GM18519 (cell line): Measurements from ENCODE around the gene CBLB.
A peak's percentile ranks its signal among the peaks of the same experiment; 100 is the strongest.

ENCODE experiments used
- ATAC-seq: cut with Tn5 transposase; IDR thresholded peaks from one replicate; pipeline ENCODE4 v1.9.1; 2021; ENCODE audit warnings: mild to moderate bottlenecking, moderate library complexity; ENCODE audit not compliant: unreplicated experiment, low FRiP score

Gene CBLB

DNA sequence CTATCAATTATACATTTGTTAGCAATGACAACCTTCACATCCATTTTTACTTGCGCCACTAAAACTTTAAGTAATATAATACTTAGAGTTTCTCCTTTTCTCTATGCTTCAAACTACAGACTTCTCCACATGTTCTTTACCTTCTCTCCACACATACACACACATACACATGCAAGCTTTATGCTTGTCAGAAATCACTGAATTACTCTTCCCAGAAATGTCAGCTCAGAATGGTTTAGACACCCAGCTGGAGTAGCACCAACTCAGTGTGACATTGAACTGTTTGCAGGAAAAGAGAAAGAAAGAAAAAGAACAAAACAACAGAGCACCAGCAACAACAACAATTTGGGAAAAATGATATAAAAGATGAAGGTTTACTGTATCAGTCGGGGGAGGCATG lies 20.9 kb downstream of the CBLB start:
- no peak for ATAC-seq

DNA sequence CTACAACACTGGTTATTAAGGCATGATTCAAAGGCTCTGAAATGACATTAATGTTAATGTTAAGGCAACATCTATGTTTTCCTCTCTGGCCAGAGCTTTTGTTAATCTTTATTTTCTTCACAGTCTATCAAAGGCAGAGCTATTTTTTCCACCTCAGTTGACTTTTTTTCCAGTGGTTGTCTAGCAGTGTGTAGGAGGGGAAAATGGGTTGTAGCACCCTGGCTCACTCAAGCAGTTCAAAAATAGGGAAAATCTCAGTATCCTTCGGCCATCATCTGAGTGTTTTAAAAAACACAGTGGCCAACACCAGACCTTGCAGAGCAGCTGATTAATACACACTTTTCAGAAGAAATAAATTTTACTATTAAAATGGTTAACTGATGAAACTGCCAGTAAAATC lies 21.4 kb downstream of the CBLB start:
- ATAC-seq = no peak

GRCh38 chr3:105846809-105847208 lies 22.0 kb downstream of the CBLB start:
- no peak for ATAC-seq

GRCh38 chr3:105845488-105845887 lies 23.3 kb downstream of the CBLB start:
- ATAC-seq = no peak

- ATAC-seq = no peak
These were observed 24.1 kb downstream of the CBLB start for GRCh38 chr3:105844704-105845103.

- no peak for ATAC-seq
These were observed 24.8 kb downstream of the CBLB start for GRCh38 chr3:105843994-105844393.

DNA sequence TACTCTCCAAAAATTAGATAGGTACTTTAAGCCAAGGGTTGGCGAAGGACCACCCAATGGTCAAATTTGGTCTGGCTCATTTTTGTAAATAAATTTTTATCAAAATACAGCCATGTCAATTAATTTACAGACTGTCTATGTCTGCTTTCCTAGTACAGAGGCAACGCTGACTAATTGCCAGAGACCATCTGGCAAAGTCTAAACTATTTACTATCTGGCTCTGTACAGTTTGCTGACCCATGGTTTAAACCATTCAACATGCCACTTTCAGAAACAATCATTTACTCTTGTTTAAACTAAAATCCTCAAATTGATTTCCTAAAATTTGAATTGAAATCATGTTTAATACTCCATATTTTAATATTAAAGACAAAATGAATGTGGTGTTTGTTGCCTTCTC lies 25.9 kb downstream of the CBLB start:
- ATAC-seq = no peak

- ATAC-seq = no peak
These were observed 26.4 kb downstream of the CBLB start for GRCh38 chr3:105842449-105842848.

DNA sequence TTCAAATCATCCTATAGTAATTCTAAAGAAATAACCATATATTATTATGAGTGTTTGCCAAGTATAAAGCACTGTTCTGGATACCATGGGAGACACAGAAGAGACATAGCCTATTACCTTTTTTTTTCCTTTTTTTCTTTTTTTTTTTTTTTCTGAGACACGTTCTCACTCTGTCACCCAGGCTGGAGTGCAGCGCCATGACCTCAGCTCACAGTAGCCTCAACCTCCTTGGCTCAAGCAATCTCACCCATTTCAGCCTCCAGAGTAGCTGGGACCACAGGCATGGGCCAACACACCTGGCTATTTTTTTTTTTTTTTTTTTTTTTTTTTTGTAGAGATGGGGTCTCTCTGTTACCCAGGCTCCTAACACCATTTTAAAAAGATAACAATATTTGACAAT lies 30.9 kb downstream of the CBLB start:
- no peak for ATAC-seq

GRCh38 chr3:105837143-105837740 lies 31.6 kb downstream of the CBLB start:
- ATAC-seq = peak; percentile 95

- peak; percentile 32 for ATAC-seq
These were observed 32.3 kb downstream of the CBLB start for GRCh38 chr3:105836533-105836932.

DNA sequence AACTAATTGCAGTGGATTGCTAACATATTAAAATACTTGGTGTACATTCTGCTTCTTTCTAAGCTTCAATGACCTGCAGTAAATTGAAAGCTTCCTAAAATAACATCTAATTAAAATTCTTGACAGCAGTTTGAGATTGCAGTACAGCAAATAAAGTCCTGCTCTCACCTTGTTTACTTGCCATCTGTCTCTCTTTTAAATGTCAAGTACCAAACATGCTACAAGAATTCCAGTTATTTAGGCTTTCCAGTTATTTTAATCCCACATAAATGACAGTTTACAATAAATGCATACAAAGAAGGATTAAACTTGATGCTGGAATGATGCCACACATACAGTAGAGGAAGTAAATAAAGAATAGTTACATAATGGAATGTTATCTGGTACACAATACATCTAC lies 33.2 kb downstream of the CBLB start:
- ATAC-seq = no peak

DNA sequence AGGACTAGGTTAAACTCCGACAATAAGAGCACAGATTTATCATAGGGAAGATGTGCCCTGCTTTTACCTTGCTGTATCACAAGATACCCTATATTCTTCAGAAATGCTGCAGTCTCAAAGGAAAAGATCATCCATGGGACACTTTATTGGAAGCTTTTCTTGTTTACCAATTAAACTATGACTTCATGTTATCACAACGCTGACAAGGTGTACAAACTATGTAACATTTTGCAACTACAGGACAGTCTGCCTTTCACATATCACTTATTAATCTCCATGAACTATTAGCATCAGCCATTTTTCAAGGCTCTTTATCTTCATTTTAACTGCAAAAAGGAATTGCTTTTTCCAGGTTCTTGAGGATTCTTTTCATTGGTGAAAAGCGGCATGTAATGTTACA lies 34.0 kb downstream of the CBLB start:
- ATAC-seq = no peak

GRCh38 chr3:105832644-105833043 lies 36.2 kb downstream of the CBLB start:
- ATAC-seq = no peak

DNA sequence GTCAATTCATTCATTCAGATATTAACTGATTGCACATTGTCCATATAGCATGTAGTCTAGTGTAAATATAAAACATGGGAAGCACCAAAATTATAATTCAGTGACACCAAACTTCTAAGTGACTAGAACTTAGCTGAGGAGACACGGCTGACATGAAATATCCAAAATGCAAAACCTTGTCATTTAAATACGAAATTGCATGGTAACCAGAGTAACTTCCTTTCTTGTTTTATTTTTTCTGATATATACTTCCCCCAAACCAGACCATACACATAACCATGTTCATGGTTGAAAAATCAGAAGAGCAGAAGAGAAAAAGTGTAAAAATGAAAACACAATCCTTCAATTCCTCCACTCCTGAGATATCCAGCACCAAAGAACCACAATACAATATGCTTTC lies 38.0 kb downstream of the CBLB start:
- no peak for ATAC-seq

- no peak for ATAC-seq
These were observed 38.8 kb downstream of the CBLB start for GRCh38 chr3:105829871-105830622.

- ATAC-seq = no peak
These were observed 39.6 kb downstream of the CBLB start for GRCh38 chr3:105829229-105829628.

DNA sequence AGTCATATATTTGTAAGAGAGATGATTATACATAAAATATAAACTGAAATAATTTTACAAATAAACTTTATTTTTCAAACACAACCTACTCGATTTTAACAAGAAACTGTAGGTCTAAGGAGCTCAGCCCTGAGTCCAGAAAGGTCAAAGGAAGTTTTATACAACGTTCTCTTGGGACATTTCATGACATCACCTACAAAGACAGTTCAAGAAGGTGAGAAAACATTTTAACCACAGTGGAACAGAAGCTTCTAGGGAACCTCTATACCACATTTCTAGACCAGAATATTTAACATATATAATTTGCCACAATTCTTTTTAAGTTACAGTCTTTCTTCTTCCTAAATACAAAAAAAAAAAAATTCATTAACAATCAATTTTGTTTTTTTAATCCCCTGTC lies 40.1 kb downstream of the CBLB start:
- no peak for ATAC-seq

- no peak for ATAC-seq
These were observed 40.9 kb downstream of the CBLB start for GRCh38 chr3:105827959-105828358.

DNA sequence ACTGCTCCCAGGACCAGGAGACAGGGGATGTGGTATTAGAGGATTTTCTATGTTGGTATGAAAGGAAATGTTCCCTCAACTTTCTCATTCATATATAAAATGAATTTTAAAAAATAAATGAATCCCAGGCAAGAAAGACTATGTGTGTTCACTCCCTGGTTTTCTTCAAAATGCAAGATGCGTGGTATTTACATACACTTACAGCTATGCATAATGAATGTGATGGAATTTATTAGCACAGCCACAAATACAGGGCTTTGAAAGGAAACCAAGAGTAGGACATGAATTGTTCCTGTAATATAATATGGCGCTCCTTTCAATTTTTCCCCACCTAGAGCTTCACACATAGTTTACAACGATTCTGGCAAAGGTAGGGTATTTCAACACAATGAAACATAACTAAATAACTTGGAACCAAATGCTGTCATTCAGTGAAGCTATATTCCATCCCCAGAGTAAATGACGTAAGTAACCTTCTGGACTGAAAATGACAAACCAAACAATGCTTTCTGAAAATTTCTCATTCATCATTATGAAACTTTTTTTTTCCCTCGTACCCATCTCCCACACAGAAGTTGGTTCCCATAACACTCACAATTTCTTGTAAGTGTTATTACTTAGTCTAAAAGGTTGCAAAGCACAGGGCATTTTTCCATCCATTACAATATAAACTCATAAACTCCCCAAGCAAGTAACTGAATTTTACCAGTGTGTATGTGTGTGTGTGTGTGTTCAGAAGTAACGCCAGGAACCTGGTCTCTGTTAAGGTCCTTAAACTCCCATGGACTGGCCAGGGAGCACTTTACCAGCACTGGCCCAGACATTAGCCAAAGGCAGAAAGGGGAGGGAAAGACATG lies 41.8 kb downstream of the CBLB start:
- no peak for ATAC-seq

GRCh38 chr3:105824129-105824528 lies 44.7 kb downstream of the CBLB start:
- ATAC-seq = no peak
